ENCODE measurements around the gene MGAT4B. TPM values are rescaled to one million over a fixed set of nuclear protein-coding genes. Genes with fewer than 3 reads are reported as not detected.
A peak's percentile ranks its signal among the peaks of the same experiment; 100 is the strongest.

Gene MGAT4B
- 59.5 and 63.9 TPM in 2 replicates for total RNA-seq (2021)
- Bru-seq, nascent RNA = percentile 44 among the genes with signal in this experiment
- BruChase-seq, experiment 1, labeled RNA remaining after a 2-hour chase = percentile 58 among the genes with signal in this experiment
- BruChase-seq, experiment 2, labeled RNA remaining after a 6-hour chase = percentile 66 among the genes with signal in this experiment
- long read RNA-seq, transcript MGAT4B-201 (15 exons, 2,446 nt) = major isoform, 49 of 69 reads
- long read RNA-seq, partial matches to known transcripts = 9 of 69 reads
- long read RNA-seq, other reads (novel, unspliced or antisense) = 10 of 69 reads

DNA sequence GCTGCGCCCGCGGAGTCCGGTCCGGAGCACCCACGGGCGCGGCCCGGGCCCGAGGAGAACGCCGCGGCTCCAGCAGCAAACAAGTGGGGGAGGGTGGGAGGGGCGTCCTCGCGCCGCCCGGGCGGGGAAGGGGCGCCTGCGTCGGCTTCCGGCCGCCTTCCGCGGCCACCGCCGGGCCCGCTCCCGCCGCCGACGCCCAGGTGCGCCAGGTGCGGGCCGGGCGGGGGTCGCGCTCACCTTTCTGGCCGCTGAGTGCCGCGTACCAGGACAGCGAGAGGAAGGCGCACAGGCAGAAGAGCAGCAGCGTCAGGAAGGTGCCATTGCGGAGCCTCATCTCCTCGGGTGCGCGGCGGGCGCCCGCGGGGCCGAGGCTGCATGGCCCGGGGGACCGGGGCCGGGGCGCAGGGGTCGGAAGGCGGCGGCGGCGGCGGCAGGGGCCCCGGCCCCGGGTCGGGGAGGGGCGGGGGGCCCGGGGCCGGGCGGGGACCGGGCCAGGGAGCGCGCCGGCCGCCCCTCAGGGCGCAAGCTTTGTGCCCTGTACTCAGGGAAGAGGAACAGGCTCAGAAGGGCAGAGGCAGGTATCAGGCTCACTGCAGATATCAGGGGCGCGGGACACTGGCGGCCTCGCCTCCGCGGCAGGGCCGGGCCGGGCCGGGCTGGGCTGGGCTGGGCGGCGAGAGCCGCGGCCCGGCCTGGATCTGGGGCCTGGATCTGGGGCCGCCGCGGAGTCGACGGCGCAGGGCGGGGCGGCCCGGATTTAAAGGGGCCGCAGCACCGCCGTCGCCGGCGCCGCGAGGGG is at the start of gene MGAT4B:
MGAT4B (minus strand) TSS at position 617 of the 799 bp plus-strand sequence; CDS start at position 334, 283 bp downstream.
- TF ChIP-seq, protein P1, sequence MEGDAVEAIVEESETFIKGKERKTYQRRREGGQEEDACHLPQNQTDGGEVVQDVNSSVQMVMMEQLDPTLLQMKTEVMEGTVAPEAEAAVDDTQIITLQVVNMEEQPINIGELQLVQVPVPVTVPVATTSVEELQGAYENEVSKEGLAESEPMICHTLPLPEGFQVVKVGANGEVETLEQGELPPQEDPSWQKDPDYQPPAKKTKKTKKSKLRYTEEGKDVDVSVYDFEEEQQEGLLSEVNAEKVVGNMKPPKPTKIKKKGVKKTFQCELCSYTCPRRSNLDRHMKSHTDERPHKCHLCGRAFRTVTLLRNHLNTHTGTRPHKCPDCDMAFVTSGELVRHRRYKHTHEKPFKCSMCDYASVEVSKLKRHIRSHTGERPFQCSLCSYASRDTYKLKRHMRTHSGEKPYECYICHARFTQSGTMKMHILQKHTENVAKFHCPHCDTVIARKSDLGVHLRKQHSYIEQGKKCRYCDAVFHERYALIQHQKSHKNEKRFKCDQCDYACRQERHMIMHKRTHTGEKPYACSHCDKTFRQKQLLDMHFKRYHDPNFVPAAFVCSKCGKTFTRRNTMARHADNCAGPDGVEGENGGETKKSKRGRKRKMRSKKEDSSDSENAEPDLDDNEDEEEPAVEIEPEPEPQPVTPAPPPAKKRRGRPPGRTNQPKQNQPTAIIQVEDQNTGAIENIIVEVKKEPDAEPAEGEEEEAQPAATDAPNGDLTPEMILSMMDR (conservative IDR thresholded peaks at IDR 0.05; ENCODE audit: low read depth, low read length) = no peak
- TF ChIP-seq EZH2 (IDR thresholded peaks at IDR 0.05; ENCODE audit: borderline replicate concordance, low read depth, low read length, poor library complexity, severe bottlenecking) = no peak
- DNase-seq (ENCODE audit: low spot score) = peak; percentile 66
- H3K27ac ChIP-seq (ENCODE audit: low read depth, low read length, poor library complexity, severe bottlenecking) = peak within 1 kb of the TSS; percentile 71
- intact Hi-C loops (cut with micrococcal nuclease; ENCODE audit: unreplicated experiment) = no loop called here
- POLR2A ChIA-PET (ENCODE audit: low non-redundant PET) = no interaction called here
- CTCF ChIA-PET = interaction anchor here (0.5 kb wide), 1 partner anchor 98 kb away, joined by 7 read pairs; no protein-coding TSS in a partner anchor
- H3K9me3 ChIP-seq (ENCODE audit: low read depth, low read length, poor library complexity, severe bottlenecking) = no peaks in the 10 kb centered on the region
- peaks cover 28% of the 10 kb centered on the region for H3K4me1 ChIP-seq (ENCODE audit: insufficient read depth, low read length, poor library complexity, severe bottlenecking)
- H3K36me3 ChIP-seq (ENCODE audit: insufficient read depth, low read length, poor library complexity, severe bottlenecking) = no peaks in the 10 kb centered on the region
- H3K27me3 ChIP-seq (replicated peaks; ENCODE audit: insufficient read depth, low read depth, low read length, poor library complexity) = no peaks in the 10 kb centered on the region
- BruUV-seq (replicated peaks) = no TSS peak
- H3K4me3 ChIP-seq (ENCODE audit: low read depth, low read length, poor library complexity, severe bottlenecking) = peak within 1 kb of the TSS; percentile 76

DNA sequence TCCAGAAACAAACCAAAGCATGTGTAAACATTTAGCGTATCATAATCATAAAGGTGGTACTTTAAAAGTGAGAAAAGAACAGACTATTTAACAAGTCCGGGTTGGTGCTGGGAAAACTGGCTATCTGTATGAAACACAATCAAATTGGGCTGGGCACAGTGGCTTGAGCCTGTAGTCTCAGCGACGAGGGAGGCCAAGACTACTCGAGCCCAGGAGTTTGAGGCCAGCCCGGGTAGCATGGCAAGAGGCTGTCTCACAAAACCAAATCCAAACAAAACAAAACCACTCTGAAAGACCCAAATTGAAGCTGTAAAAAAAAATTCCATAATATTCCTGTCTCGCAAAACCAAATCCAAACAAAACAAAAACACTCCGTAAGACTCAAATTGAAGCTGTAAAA is 47.7 kb upstream of the MGAT4B start:
- Histone ChIP-seq H3K4me1 (ENCODE audit: insufficient read depth, low read length, poor library complexity, severe bottlenecking) (no peaks in the 10 kb centered on the region), H3K27ac (ENCODE audit: low read depth, low read length, poor library complexity, severe bottlenecking) (no peak overlapping the region), H3K36me3 (ENCODE audit: insufficient read depth, low read length, poor library complexity, severe bottlenecking) (peaks cover 13% of the 10 kb centered on the region), H3K4me3 (ENCODE audit: low read depth, low read length, poor library complexity, severe bottlenecking) (no peak overlapping the region), H3K27me3 (replicated peaks; ENCODE audit: insufficient read depth, low read depth, low read length, poor library complexity) (no peaks in the 10 kb centered on the region), H3K9me3 (ENCODE audit: low read depth, low read length, poor library complexity, severe bottlenecking) (no peaks in the 10 kb centered on the region)
- CTCF ChIA-PET = no interaction called here
- no peak for TF ChIP-seq EZH2 (IDR thresholded peaks at IDR 0.05; ENCODE audit: borderline replicate concordance, low read depth, low read length, poor library complexity, severe bottlenecking)
- TF ChIP-seq, protein P1 (conservative IDR thresholded peaks at IDR 0.05; ENCODE audit: low read depth, low read length) = no peak
- DNase-seq (ENCODE audit: low spot score) = no peak
- POLR2A ChIA-PET (ENCODE audit: low non-redundant PET) = no interaction called here
- intact Hi-C loops (cut with micrococcal nuclease; ENCODE audit: unreplicated experiment) = no loop called here
- no TSS peak for BruUV-seq (replicated peaks)

DNA sequence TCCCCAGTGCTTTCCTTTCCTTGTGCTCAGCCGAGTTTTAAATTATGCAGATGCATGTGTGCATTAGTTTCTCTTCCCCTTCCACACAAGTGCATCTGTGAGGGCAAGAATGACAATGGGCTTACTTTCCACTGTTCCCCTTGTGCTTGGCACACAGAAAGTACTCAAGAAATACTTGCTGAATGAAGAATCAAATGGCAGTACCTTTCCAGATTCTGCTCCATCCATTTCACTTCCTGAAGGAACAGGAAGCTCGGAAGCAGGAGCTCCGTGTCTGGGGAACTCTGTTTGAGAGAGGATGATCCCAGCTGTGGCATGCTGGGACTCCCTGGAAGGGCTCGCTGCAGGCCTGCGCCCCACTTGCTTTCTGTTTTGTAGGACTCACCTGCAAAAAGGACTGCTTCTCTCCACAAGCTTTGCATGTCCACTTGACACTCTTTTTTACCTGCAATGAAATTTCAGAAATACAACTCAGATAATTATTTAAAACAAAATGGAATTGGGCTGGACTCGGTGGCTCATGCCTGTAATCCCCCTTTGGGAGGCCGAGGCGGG is 46.4 kb upstream of the MGAT4B start:
- Histone ChIP-seq H3K36me3 (ENCODE audit: insufficient read depth, low read length, poor library complexity, severe bottlenecking) (peaks cover 19% of the 10 kb centered on the region), H3K9me3 (ENCODE audit: low read depth, low read length, poor library complexity, severe bottlenecking) (no peaks in the 10 kb centered on the region), H3K4me1 (ENCODE audit: insufficient read depth, low read length, poor library complexity, severe bottlenecking) (no peaks in the 10 kb centered on the region), H3K4me3 (ENCODE audit: low read depth, low read length, poor library complexity, severe bottlenecking) (no peak overlapping the region), H3K27me3 (replicated peaks; ENCODE audit: insufficient read depth, low read depth, low read length, poor library complexity) (no peaks in the 10 kb centered on the region), H3K27ac (ENCODE audit: low read depth, low read length, poor library complexity, severe bottlenecking) (no peak overlapping the region)
- POLR2A ChIA-PET (ENCODE audit: low non-redundant PET) = no interaction called here
- no peak for DNase-seq (ENCODE audit: low spot score)
- CTCF ChIA-PET = no interaction called here
- intact Hi-C loops (cut with micrococcal nuclease; ENCODE audit: unreplicated experiment) = no loop called here
- BruUV-seq (replicated peaks) = no TSS peak
- TF ChIP-seq, protein P1 (conservative IDR thresholded peaks at IDR 0.05; ENCODE audit: low read depth, low read length) = no peak
- no peak for TF ChIP-seq EZH2 (IDR thresholded peaks at IDR 0.05; ENCODE audit: borderline replicate concordance, low read depth, low read length, poor library complexity, severe bottlenecking)
